ENCODE measurements around the gene MRPL53. TPM values are rescaled to one million over a fixed set of nuclear protein-coding genes. Genes with fewer than 3 reads are reported as not detected.
A peak's percentile ranks its signal among the peaks of the same experiment; 100 is the strongest.

Gene MRPL53
- total and polyA plus RNA-seq, 2 of the 4 experiments (the other 2 are of a cell fraction), result 5.2 to 39.0 TPM

- no peaks in the 10 kb centered on the region for H3K9me1 ChIP-seq (ENCODE audit: insufficient read depth, low read length)
- H2AK5ac ChIP-seq (ENCODE audit: low read depth, low read length), result peak overlapping the region; percentile 50; the same call in 1 of the 2 replicates
- no peak overlapping the region for H2BK120ac ChIP-seq (ENCODE audit: low read depth, low read length)
- 0 out of 2 replicates have a peak, but pooled peaks cover 2% of the 10 kb centered on the region for H3K4me1 ChIP-seq (ENCODE audit: control insufficient read depth, insufficient read depth, low read length)
- H2BK20ac ChIP-seq (ENCODE audit: low read depth, low read length), result no peak overlapping the region
- no peak overlapping the region for H3K56ac ChIP-seq (ENCODE audit: extremely low read depth, insufficient read depth, low read length)
- H3K79me1 ChIP-seq (ENCODE audit: low read depth in 1 of 2, low read length in 2 of 2), result no peaks in the 10 kb centered on the region
- CTCF ChIA-PET, result no interaction called here
- no peak overlapping the region for H3K4ac ChIP-seq (ENCODE audit: low read depth, low read length)
- no peak overlapping the region for H3K27ac ChIP-seq (ENCODE audit: insufficient read depth, low read length)
- TF ChIP-seq CTCF (conservative IDR thresholded peaks at IDR 0.05; ENCODE audit: low read depth, low read length), result no peak
- no peak for TF ChIP-seq SMC3 (IDR thresholded peaks at IDR 0.05; ENCODE audit: low read depth, low read length)
- H3K4me2 ChIP-seq (ENCODE audit: low read depth, low read length), result no peak overlapping the region
- intact Hi-C loops (cut with micrococcal nuclease) (no loop called here), in situ Hi-C loops (cut with MboI; ENCODE audit: low sequenced_read_pairs) (no loop called here), dilution Hi-C loops (cut with HindIII; ENCODE audit: low sequenced_read_pairs, unreplicated experiment) (no loop called here)
- DNase-seq (no peak), ATAC-seq (ENCODE audit: low read depth) (no peak)
- H3K23ac ChIP-seq (ENCODE audit: low read depth, low read length), result peak overlapping the region; percentile 63; the same call in 1 of the 2 replicates
- no peak overlapping the region for H4K91ac ChIP-seq (ENCODE audit: insufficient read depth, low read depth, low read length)
- no peak overlapping the region for H4K8ac ChIP-seq (ENCODE audit: low read depth in 2 of 2, low read length in 2 of 2)
- H3K9me3 ChIP-seq (ENCODE audit: control insufficient read depth, insufficient read depth, low read length), result peaks cover 18% of the 10 kb centered on the region
- no peak overlapping the region for H3K18ac ChIP-seq (ENCODE audit: low read depth, low read length)
- H3K27me3 ChIP-seq (ENCODE audit: control insufficient read depth, insufficient read depth, low read length), result peaks cover 69% of the 10 kb centered on the region
- H3K4me3 ChIP-seq (ENCODE audit: insufficient read depth, low read depth, low read length), result no peak overlapping the region
- no peaks in the 10 kb centered on the region for H3K36me3 ChIP-seq (ENCODE audit: control insufficient read depth, insufficient read depth, low read length)
- WGBS, 2 experiments (ENCODE audit: extremely low coverage in 2 of 2, insufficient read length in 1 of 2), result 13% methylated on average over 9 of the region's 36 CpGs; no CpG with 5 or more reads in 1 of the 2 experiments
- 0 out of 2 replicates have a peak, but pooled peaks cover 5% of the 10 kb centered on the region for H4K20me1 ChIP-seq (ENCODE audit: insufficient read depth, low read length)
- peak overlapping the region; percentile 5 for H2AK9ac ChIP-seq (replicated peaks; ENCODE audit: low read depth, low read length, poor library complexity)
- no peak overlapping the region for H4K5ac ChIP-seq (ENCODE audit: low read depth, low read length)
- POLR2A ChIA-PET (ENCODE audit: unreplicated experiment), result no interaction called here
- H2AFZ ChIP-seq (replicated peaks; ENCODE audit: low read length, poor library complexity), result no peak overlapping the region
- no peak overlapping the region for H3K14ac ChIP-seq (replicated peaks; ENCODE audit: low read depth, low read length)
- no peak overlapping the region for H2BK15ac ChIP-seq (ENCODE audit: low read depth, low read length)
- H2BK5ac ChIP-seq (ENCODE audit: low read depth, low read length, poor library complexity, severe bottlenecking), result no peak overlapping the region
- BruUV-seq (replicated peaks), result no TSS peak
- H3K9ac ChIP-seq (ENCODE audit: low read depth, low read length), result no peak overlapping the region
Measured at GRCh38 chr2:74512744-74513604, 40.5 kb upstream of the MRPL53 start.
